HepG2 (cell line): ENCODE measurements around the gene PSKH1. TPM values are rescaled to one million over a fixed set of nuclear protein-coding genes. Genes with fewer than 3 reads are reported as not detected.
A peak's percentile ranks its signal among the peaks of the same experiment; 100 is the strongest.

ENCODE experiments used
- ATAC-seq: fragments of 200-7000 bp; cut with Tn5 transposase; 3 replicates; pipeline ENCODE4 v1.9.1; 2020; ENCODE audit warnings: mild to moderate bottlenecking, moderate library complexity
- BruUV-seq: library from RNA; stranded (reverse); fragments of 400-500 nt; replicated peaks from 2 replicates; lab custom pipeline; 2021; lab: Mats Ljungman, UMichigan
- CTCF ChIA-PET: fragments of 300-600 bp; formaldehyde crosslinking; extraction: SDS; loops from one replicate; lab custom pipeline; 2021; ENCODE audit warnings: low total read pairs, inconsistent platforms, low intra/inter-chr PET ratio; lab: Yijun Ruan, JAX
- POLR2A ChIA-PET: fragments of 350-600 bp; sonication (Branson Sonifier 250); formaldehyde crosslinking; loops from one replicate; lab custom pipeline; 2020; ENCODE audit warnings: antibody characterized with exemption, inconsistent platforms; lab: Yijun Ruan, JAX
- DNase-seq: peaks from one replicate; pipeline ENCODE4 v3.0.0-alpha.2; 2015; ENCODE audit warnings: low spot score
- FAIRE-seq: peaks from 3 replicates; lab custom pipeline; 2011; peaks lifted over from hg19 to GRCh38; lab: Jason Lieb, UNC
- H2AFZ ChIP-seq: one replicate; pipeline ENCODE4 v1.6.1; 2011; ENCODE audit warnings: low read length, inconsistent platforms
- H3K27ac ChIP-seq: fragments of 300-600 bp; 3 replicates; pipeline ENCODE4 v1.8.0; 2011; ENCODE audit warnings: mixed run types, mild to moderate bottlenecking, mixed read lengths, low read length, inconsistent platforms; ENCODE audit not compliant: insufficient read depth; ENCODE audit errors: extremely low read length
- H3K27me3 ChIP-seq, 2 experiments: fragments of 200-600 bp in 1 of 2; 2 replicates in 1 of 2; 3 replicates in 1 of 2; pipeline versions ENCODE4 v1.6.0 to v1.8.0; 2011; ENCODE audit warnings: low read length in 2 of 2, mild to moderate bottlenecking in 2 of 2, moderate library complexity in 2 of 2, inconsistent platforms in 1 of 2; ENCODE audit not compliant: insufficient read depth in 2 of 2, control insufficient read depth in 1 of 2
- H3K36me3 ChIP-seq, 2 experiments: fragments of 200-600 bp in 1 of 2; replicated peaks in 1 of 2; 2 replicates in 1 of 2; 3 replicates in 1 of 2; pipeline versions ENCODE4 v1.5.1 to v1.8.0; 2011; ENCODE audit warnings: low read length in 2 of 2, inconsistent platforms in 1 of 2; ENCODE audit not compliant: insufficient read depth in 2 of 2, control insufficient read depth in 1 of 2
- H3K4me1 ChIP-seq: 2 replicates; pipeline ENCODE4 v1.5.1; 2012; ENCODE audit warnings: low read length, inconsistent platforms; ENCODE audit not compliant: insufficient read depth
- H3K4me2 ChIP-seq: 2 replicates; pipeline ENCODE4 v1.6.0; 2011; ENCODE audit warnings: low read depth, low read length, inconsistent platforms
- H3K4me3 ChIP-seq, 3 experiments: fragments of 200-600 bp in 1 of 3; sonication (generic), shearing (Covaris generic) in 1 of 3; replicated peaks in 1 of 3; 2 replicates each; pipeline ENCODE4 v1.5.1; 2011 to 2016; ENCODE audit warnings: low read length in 3 of 3, inconsistent platforms in 2 of 3, low read depth in 2 of 3, mild to moderate bottlenecking in 2 of 3, control low read depth in 1 of 3, mixed read lengths in 1 of 3; ENCODE audit not compliant: insufficient read depth in 1 of 3
- H3K79me2 ChIP-seq: one replicate; pipeline ENCODE4 v1.6.1; 2011; ENCODE audit warnings: low read length, inconsistent platforms; ENCODE audit not compliant: insufficient read depth
- H3K9ac ChIP-seq: 2 replicates; pipeline ENCODE4 v1.6.0; 2011; ENCODE audit warnings: mild to moderate bottlenecking, low read depth, low read length, inconsistent platforms; ENCODE audit not compliant: insufficient read depth
- H3K9me3 ChIP-seq: 2 replicates; pipeline ENCODE4 v1.5.1; 2012; ENCODE audit warnings: mild to moderate bottlenecking, low read length
- H4K20me1 ChIP-seq: 2 replicates; pipeline ENCODE4 v1.6.0; 2011; ENCODE audit warnings: inconsistent platforms, mild to moderate bottlenecking, low read length, moderate library complexity; ENCODE audit not compliant: insufficient read depth
- ADNP ChIP-seq: sonication (generic); formaldehyde crosslinking; IDR thresholded peaks from 2 replicates; pipeline ENCODE4 v1.4.0; 2020; ENCODE audit warnings: missing genetic modification reagents
- CCAR2 ChIP-seq: fragments of 200-400 bp; formaldehyde crosslinking; optimal IDR thresholded peaks from 2 replicates; pipeline ENCODE3; 2018; ENCODE audit warnings: low read depth, mild to moderate bottlenecking, low read length, moderate library complexity
- HDAC1 ChIP-seq: sonication (generic); formaldehyde crosslinking; IDR thresholded peaks from 2 replicates; pipeline ENCODE4 v1.5.1; 2020; ENCODE audit warnings: mild to moderate bottlenecking, missing genetic modification reagents
- STAG1 ChIP-seq: sonication (generic); formaldehyde crosslinking; IDR thresholded peaks from 2 replicates; pipeline ENCODE4 v1.4.0; 2020; ENCODE audit warnings: missing genetic modification reagents
- USF2 ChIP-seq, 2 experiments: sonication (generic) in 1 of 2; formaldehyde crosslinking in 1 of 2; IDR thresholded peaks; 2 replicates each; pipeline versions ENCODE4 v1.5.1 to v1.6.1; 2011 to 2020; ENCODE audit warnings: borderline replicate concordance in 1 of 2, low read depth in 1 of 2, low read length in 1 of 2, mild to moderate bottlenecking in 1 of 2, missing genetic modification reagents in 1 of 2, moderate library complexity in 1 of 2
- ZFYVE20 ChIP-seq: sonication (generic); formaldehyde crosslinking; IDR thresholded peaks from 2 replicates; pipeline ENCODE4 v1.8.0; 2023; ENCODE audit warnings: low read depth, mild to moderate bottlenecking, moderate library complexity, missing genetic modification reagents, borderline replicate concordance
- ZNF605 ChIP-seq: sonication (generic); formaldehyde crosslinking; IDR thresholded peaks from 2 replicates; pipeline ENCODE4 v1.8.0; 2022; ENCODE audit warnings: mild to moderate bottlenecking, missing genetic modification reagents
- ZNF737 ChIP-seq: sonication (generic); formaldehyde crosslinking; IDR thresholded peaks from 2 replicates; pipeline ENCODE4 v1.5.0; 2020; ENCODE audit warnings: missing genetic modification reagents, mild to moderate bottlenecking, borderline replicate concordance
- ZNF747 ChIP-seq: sonication (generic); formaldehyde crosslinking; IDR thresholded peaks from 2 replicates; pipeline ENCODE4 v1.8.1; 2023; ENCODE audit warnings: missing genetic modification reagents, mild to moderate bottlenecking, borderline replicate concordance
- ZNF784 ChIP-seq: sonication (generic); formaldehyde crosslinking; IDR thresholded peaks from 2 replicates; pipeline ENCODE4 v1.5.1; 2020; ENCODE audit warnings: missing genetic modification reagents, mild to moderate bottlenecking, borderline replicate concordance
- WGBS: methylation state at CpG from one replicate; pipeline ENCODE4 v1.1.6; 2017; ENCODE audit warnings: low lambda C conversion rate; 5-methylcytosine and 5-hydroxymethylcytosine counted together
- in situ Hi-C: cut with HindIII; loops from 2 replicates; pipeline ENCODE4 v1.10.0; 2017; ENCODE audit warnings: low pct_unique_long_range_greater_than_20kb; ENCODE audit not compliant: extremely low pct_ligation_motif_present
- intact Hi-C: fragments of 100-400 bp; cut with micrococcal nuclease; formaldehyde crosslinking; loops from one replicate; pipeline ENCODE4 v1.10.0; 2022; ENCODE audit not compliant: unreplicated experiment
- polyA plus RNA-seq, 8 experiments: library from polyadenylated mRNA; depleted of rRNA in 3 of 8; stranded (reverse) in 7 of 8; unstranded in 1 of 8; fragments of >200 nt; fragmentation: Illumina TruSeq in 4 of 8; extraction: Trizol in 4 of 8; gene quantifications; 2 replicates each; pipeline versions ENCODE4 v1.2.1 to v1.2.3, GENCODE V29; 2011 to 2016; ENCODE audit warnings: low read depth in 4 of 8, missing spikeins in 1 of 8, mixed read lengths in 1 of 8; ENCODE audit not compliant: insufficient read depth in 1 of 8
- total RNA-seq, 5 experiments: library from RNA; depleted of rRNA; stranded (reverse); fragments of >200 nt; fragmentation: Illumina TruSeq; extraction: Trizol; gene quantifications; 2 replicates each; pipeline ENCODE4 v1.2.3, GENCODE V29; 2016; ENCODE audit warnings: low read depth in 1 of 5
- TF ChIP-seq, protein P1 (sequence below): sonication (generic); formaldehyde crosslinking; IDR thresholded peaks from 2 replicates; pipeline ENCODE4 v1.9.0; 2021; ENCODE audit warnings: missing genetic modification reagents, borderline replicate concordance
- TF ChIP-seq, protein P2 (sequence below): sonication (generic); formaldehyde crosslinking; IDR thresholded peaks from 2 replicates; pipeline ENCODE4 v1.8.0; 2022; ENCODE audit warnings: missing genetic modification reagents, mild to moderate bottlenecking, inconsistent platforms, borderline replicate concordance
- TF ChIP-seq, protein P3 (sequence below): sonication (generic); formaldehyde crosslinking; IDR thresholded peaks from 2 replicates; pipeline ENCODE4 v1.4.0; 2020; ENCODE audit warnings: low read depth, mild to moderate bottlenecking, missing genetic modification reagents

The PSKH1 gene
- total and polyA plus RNA-seq, 2 of the 13 experiments (the other 11 are each of a cell fraction or from before 2014, with no cell fraction given) = 8.4 to 19.1 TPM

DNA sequence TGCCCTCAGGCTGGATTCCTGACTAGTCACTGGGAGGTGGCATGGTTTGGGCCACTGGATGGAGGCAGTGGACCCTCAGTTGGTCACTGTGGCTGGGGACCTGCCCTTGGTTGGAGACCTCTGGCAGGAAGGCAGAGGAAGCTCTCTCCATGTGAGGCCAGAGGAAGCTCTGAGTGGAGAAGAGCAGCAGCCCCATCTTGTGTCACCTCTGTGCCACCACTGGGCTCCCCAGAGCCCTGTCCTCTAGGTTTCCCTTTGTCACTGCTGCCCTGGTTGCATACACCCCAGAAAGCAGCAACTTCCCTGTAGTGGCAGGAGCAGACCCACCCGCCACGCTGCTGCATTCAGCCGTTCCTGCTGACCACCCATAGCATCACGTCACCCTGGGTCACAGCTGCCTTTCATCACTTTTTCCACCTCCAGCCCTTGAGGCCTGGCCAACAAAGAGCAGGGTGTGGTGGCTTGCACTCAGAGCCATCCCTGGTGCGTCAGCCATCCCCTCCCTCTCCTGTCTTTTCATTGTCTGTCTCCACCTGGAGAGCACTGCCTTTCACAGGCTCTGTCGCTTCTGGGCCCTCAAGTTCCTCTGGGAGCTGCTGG lies 26.7 kb downstream of the PSKH1 start (continued):
- TF ChIP-seq ZNF747 (CRISPR knock-in tag) = no peak
- TF ChIP-seq STAG1 (CRISPR knock-in tag) = peak; percentile 63
- TF ChIP-seq, protein P1, sequence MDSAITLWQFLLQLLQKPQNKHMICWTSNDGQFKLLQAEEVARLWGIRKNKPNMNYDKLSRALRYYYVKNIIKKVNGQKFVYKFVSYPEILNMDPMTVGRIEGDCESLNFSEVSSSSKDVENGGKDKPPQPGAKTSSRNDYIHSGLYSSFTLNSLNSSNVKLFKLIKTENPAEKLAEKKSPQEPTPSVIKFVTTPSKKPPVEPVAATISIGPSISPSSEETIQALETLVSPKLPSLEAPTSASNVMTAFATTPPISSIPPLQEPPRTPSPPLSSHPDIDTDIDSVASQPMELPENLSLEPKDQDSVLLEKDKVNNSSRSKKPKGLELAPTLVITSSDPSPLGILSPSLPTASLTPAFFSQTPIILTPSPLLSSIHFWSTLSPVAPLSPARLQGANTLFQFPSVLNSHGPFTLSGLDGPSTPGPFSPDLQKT (CRISPR knock-in tag) = no peak

GRCh38 chr16:67922221-67922620 lies 29.2 kb downstream of the PSKH1 start:
- ChIA-PET CTCF (no interaction called here), POLR2A (no interaction called here)
- FAIRE-seq = no peak
- DNase-seq = no peak
- no peak overlapping the region for H2AFZ ChIP-seq
- WGBS = 95% methylated on average over 5 of the region's 5 CpGs
- H3K4me2 ChIP-seq = no peak overlapping the region
- peaks cover 7% of the 10 kb centered on the region; the same call in 1 of the 2 replicates for H3K4me1 ChIP-seq
- no peaks in the 10 kb centered on the region for H3K27me3 ChIP-seq
- H3K79me2 ChIP-seq = no peaks in the 10 kb centered on the region
- in situ Hi-C loops = no loop called here
- no peak overlapping the region for H3K27ac ChIP-seq
- H3K9me3 ChIP-seq = no peaks in the 10 kb centered on the region
- H3K36me3 ChIP-seq = peaks cover 24% of the 10 kb centered on the region in 2 experiments
- intact Hi-C loops = no loop called here
- no peak for ATAC-seq
- H4K20me1 ChIP-seq = no peaks in the 10 kb centered on the region
- no peak overlapping the region for H3K9ac ChIP-seq
- no peak overlapping the region for H3K4me3 ChIP-seq
- BruUV-seq = no TSS peak
- TF ChIP-seq HDAC1 (CRISPR knock-in tag) (no peak), ZNF784 (CRISPR knock-in tag) (no peak), CCAR2 (no peak), ZNF605 (no peak), ZFYVE20 (no peak), ZNF737 (CRISPR knock-in tag) (no peak), ADNP (CRISPR knock-in tag) (no peak), USF2 (IDR thresholded peaks at IDR 0.05; ENCODE audit: low read depth, low read length) (no peak), USF2 (CRISPR knock-in tag; IDR thresholded peaks at IDR 0.05; ENCODE audit: borderline replicate concordance) (no peak)
- TF ChIP-seq, protein P2, sequence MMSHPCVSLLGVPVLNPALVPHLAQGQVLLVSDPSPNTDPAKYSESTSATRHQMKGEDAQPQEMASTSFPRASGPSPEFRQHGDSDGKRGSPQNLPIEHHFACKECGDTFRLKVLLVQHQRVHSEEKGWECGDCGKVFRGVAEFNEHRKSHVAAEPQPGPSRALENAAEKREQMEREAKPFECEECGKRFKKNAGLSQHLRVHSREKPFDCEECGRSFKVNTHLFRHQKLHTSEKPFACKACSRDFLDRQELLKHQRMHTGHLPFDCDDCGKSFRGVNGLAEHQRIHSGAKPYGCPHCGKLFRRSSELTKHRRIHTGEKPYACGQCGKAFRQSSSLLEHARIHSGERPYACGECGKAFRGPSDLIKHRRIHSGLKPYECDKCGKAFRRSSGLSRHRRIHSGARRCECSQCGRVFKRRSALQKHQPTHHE (CRISPR knock-in tag) = no peak
- TF ChIP-seq, protein P3, sequence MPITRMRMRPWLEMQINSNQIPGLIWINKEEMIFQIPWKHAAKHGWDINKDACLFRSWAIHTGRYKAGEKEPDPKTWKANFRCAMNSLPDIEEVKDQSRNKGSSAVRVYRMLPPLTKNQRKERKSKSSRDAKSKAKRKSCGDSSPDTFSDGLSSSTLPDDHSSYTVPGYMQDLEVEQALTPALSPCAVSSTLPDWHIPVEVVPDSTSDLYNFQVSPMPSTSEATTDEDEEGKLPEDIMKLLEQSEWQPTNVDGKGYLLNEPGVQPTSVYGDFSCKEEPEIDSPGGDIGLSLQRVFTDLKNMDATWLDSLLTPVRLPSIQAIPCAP (CRISPR knock-in tag) = no peak
